ENCODE results near the gene CTU2. TPM values are rescaled to one million over a fixed set of nuclear protein-coding genes. Genes with fewer than 3 reads are reported as not detected.

CTU2 gene
- total RNA-seq, 1 experiment from 2014 or later, result 24.8 TPM

DNA sequence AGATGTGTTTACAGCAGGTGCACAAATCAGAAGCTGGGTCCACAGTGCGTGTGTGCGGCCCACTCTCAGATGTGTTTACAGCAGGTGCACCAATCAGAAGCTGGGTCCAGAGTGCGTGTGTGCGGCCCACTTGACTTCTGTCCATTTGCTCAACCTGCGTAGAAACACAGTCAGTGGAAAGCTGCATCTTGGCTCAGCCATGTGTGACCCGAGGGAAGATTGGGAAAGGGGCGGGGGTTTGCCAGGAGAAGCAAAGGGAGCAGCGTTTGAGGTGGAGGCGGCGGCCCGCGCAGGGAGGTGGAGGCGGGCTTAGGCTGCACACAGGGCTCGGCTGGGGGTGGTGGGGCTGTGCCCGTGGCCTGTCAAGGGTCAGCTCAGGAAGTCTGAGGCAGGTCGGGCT, 4.3 kb downstream of the CTU2 start:
- in situ Hi-C loops (cut with HindIII; ENCODE audit: low pct_unique_long_range_greater_than_20kb, low sequenced_read_pairs), result no loop called here
- H3K4me1 ChIP-seq (ENCODE audit: control insufficient read depth, insufficient read depth, low read length), result peaks cover 5% of the 10 kb centered on the region
- POLR2A ChIA-PET, result no interaction called here

GRCh38 chr16:88711750-88712340, 5.5 kb downstream of the CTU2 start:
- POLR2A ChIA-PET, result no interaction called here
- ATAC-seq, result peak; percentile 60
- CTCF ChIA-PET, result no interaction called here
- H3K4me3 ChIP-seq (ENCODE audit: low read depth in 2 of 2, low read length in 2 of 2), result no peak overlapping the region
- H3K27me3 ChIP-seq (ENCODE audit: control insufficient read depth, insufficient read depth, low read length), result no peaks in the 10 kb centered on the region
- H3K4me1 ChIP-seq (ENCODE audit: control insufficient read depth, insufficient read depth, low read length), result peaks cover 5% of the 10 kb centered on the region
- intact Hi-C loops (cut with micrococcal nuclease; ENCODE audit: unreplicated experiment) (no loop called here), in situ Hi-C loops (cut with HindIII; ENCODE audit: low pct_unique_long_range_greater_than_20kb, low sequenced_read_pairs) (no loop called here)
- no TSS peak for BruUV-seq (replicated peaks)
- no peak for DNase-seq (ENCODE audit: low read depth, low spot score)
- TF ChIP-seq TCF7L2 (IDR thresholded peaks at IDR 0.05; ENCODE audit: low read depth, low read length) (peak; percentile 84), CTCF (IDR thresholded peaks at IDR 0.05) (no peak)
- no peak overlapping the region for H3K27ac ChIP-seq (ENCODE audit: low read length)
- H3K36me3 ChIP-seq (ENCODE audit: control insufficient read depth, insufficient read depth, low read length), result peaks cover 3% of the 10 kb centered on the region; the same call in 1 of the 2 replicates
- no peaks in the 10 kb centered on the region for H3K9me3 ChIP-seq (ENCODE audit: control insufficient read depth, insufficient read depth, low read depth, low read length)

More for the DNA sequence above, 4.3 kb downstream of the CTU2 start:
- no peak overlapping the region for H3K27ac ChIP-seq (ENCODE audit: low read length)
- H3K36me3 ChIP-seq (ENCODE audit: control insufficient read depth, insufficient read depth, low read length), result peaks cover 6% of the 10 kb centered on the region; the same call in 1 of the 2 replicates
- BruUV-seq (replicated peaks), result no TSS peak
- CTCF ChIA-PET, result interaction anchor here (0.6 kb wide), 1 partner anchor 627 kb away, joined by 7 read pairs; no protein-coding TSS in a partner anchor
- H3K9me3 ChIP-seq (ENCODE audit: control insufficient read depth, insufficient read depth, low read depth, low read length), result no peaks in the 10 kb centered on the region
- ATAC-seq (no peak), DNase-seq (ENCODE audit: low read depth, low spot score) (no peak)
- TF ChIP-seq TCF7L2 (IDR thresholded peaks at IDR 0.05; ENCODE audit: low read depth, low read length), result no peak
- no peak for TF ChIP-seq CTCF (IDR thresholded peaks at IDR 0.05)
- TF ChIP-seq, protein P1, sequence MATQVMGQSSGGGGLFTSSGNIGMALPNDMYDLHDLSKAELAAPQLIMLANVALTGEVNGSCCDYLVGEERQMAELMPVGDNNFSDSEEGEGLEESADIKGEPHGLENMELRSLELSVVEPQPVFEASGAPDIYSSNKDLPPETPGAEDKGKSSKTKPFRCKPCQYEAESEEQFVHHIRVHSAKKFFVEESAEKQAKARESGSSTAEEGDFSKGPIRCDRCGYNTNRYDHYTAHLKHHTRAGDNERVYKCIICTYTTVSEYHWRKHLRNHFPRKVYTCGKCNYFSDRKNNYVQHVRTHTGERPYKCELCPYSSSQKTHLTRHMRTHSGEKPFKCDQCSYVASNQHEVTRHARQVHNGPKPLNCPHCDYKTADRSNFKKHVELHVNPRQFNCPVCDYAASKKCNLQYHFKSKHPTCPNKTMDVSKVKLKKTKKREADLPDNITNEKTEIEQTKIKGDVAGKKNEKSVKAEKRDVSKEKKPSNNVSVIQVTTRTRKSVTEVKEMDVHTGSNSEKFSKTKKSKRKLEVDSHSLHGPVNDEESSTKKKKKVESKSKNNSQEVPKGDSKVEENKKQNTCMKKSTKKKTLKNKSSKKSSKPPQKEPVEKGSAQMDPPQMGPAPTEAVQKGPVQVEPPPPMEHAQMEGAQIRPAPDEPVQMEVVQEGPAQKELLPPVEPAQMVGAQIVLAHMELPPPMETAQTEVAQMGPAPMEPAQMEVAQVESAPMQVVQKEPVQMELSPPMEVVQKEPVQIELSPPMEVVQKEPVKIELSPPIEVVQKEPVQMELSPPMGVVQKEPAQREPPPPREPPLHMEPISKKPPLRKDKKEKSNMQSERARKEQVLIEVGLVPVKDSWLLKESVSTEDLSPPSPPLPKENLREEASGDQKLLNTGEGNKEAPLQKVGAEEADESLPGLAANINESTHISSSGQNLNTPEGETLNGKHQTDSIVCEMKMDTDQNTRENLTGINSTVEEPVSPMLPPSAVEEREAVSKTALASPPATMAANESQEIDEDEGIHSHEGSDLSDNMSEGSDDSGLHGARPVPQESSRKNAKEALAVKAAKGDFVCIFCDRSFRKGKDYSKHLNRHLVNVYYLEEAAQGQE (IDR thresholded peaks at IDR 0.05; ENCODE audit: insufficient read depth in 1 of 2, low read depth in 2 of 2, low read length in 1 of 2), result no peak
- TF ChIP-seq POLR2AphosphoS5 (IDR thresholded peaks at IDR 0.05; ENCODE audit: low read depth, low read length), result no peak
- TF ChIP-seq SIN3A (IDR thresholded peaks at IDR 0.05; ENCODE audit: borderline replicate concordance, insufficient read depth, low read depth, low read length), result no peak
- intact Hi-C loops (cut with micrococcal nuclease; ENCODE audit: unreplicated experiment), result no loop called here
- H3K27me3 ChIP-seq (ENCODE audit: control insufficient read depth, insufficient read depth, low read length), result no peaks in the 10 kb centered on the region
- H3K4me3 ChIP-seq (ENCODE audit: low read depth in 2 of 2, low read length in 2 of 2), result no peak overlapping the region
